Stimulated activated CD8-positive, alpha-beta memory T cell treated with anti-CD3 and anti-CD28 coated beads, Interleukin-12 subunit alpha, Interleukin-12 subunit beta, amount 100 ng/mL, for 4 hours (primary cell): ENCODE measurements around the gene RPP30.
"Not testable (repeated sequence)": the region's sequence is repeated elsewhere in the genome, so short reads cannot be mapped to it uniquely, and the experiment has no call there.

ENCODE experiments used
- DNase-seq: peaks from one replicate; pipeline ENCODE4 v3.0.0-alpha.2; 2020; ENCODE audit warnings: low read depth

RPP30 gene

DNA sequence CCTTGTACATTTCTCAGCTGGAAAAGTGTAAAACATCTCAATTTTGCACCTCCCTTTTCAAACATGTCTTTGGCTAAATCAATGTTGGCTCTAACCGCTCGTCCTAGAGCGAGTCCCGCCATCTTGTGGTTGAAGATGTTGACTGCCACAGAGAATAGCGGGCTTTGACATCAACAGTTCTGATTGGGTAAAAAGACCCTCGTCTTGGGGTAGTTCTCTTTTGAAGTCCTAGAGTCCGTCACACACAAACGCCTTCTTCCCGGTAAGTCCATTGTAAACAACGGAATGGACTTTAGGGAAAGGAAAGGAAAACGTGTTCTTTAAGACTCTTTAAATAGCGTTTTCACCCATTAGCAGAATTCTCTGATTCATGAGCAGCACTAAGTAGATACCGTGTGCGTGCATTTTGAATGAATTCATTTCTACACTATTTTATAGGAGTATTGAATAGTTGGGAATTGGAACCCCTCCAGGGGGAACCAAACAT, 452 bp upstream of the RPP30 start:
- DNase-seq: no peak

DNA sequence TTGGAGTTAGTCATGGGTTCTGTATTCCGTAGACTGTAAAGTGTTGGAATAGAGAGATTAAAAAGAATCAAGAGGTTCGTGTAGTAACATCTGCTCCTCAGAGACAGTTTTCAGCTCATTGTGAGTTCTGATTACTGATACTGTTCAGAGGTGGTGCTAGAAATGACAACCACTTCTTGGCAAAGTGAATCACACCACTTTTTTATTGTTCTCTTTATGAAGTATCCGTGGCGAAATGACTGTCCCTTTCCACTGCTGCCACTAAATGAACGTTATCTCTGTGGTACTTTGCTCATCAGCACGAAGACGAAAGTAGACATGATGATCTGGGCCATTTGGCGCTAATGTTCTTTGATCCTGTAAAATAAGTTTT, 860 bp downstream of the RPP30 start:
- DNase-seq: no peak

DNA sequence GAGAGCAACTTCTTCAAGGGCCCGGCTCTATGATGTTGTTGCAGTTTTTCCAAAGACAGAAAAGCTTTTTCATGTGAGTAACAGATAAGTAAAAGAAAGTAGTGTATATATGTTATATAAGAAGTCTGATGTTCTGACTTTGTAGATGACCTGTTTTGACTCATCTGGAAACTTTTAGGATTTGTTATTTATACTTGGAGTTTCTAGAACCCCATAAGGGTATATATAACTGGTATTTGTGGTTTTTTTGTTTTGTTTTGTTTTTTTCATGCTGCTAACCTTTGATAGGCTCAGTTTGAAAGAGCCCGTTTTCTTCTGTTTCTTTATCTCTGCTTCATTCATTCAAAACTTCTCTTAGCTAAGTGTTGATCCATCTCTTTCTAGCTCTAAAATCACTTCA, 7.3 kb downstream of the RPP30 start:
- no peak for DNase-seq

DNA sequence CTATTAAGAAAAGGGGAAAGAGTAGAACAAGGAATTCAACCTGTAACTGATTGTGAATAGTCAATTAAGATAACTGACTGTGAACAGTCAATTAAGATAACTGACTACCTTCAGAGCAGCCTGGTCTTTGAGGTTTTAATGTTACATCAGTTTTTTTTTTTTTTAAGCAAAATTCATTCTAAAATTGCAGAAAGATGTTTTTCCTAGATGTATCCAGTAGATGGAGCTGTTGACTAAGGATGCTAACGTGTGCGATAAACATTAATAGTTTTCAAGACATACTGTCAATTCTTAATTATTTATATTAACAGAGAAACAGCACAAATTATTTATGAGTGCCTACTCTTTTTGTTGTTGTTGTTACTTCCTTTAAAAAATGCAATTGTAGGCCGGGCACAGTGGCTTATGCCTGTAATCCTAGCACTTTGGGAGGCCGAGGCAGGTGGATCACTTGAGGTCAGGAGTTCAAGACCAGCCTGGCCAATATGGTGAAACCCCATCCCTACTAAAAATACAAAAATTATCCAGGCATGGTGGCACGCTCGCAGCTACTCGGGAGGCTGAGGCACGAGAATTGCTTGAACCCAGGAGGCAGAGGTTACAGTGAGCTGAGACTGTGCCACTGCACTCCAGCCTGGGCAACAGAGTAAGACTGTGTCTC, 8.4 kb downstream of the RPP30 start:
- not testable (repeated sequence) for DNase-seq

DNA sequence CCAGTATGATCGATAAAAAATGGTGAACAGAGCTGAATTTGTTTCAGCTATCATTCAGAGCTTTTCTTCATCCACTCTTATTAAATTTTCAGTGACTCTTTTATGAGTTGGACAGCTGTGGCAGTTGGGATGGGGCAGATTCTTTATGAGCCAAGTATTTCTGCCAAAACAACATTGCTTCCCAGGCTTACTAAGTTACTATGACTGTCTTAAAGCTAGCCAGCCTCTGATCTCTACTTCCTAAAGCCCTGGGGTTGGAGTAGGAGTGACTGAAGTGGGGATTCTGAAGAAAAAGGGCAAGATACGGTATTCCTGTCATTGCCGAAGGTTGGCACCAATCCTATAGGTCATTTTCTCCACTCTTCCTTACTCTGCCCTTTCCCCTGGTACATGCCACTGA, 12.7 kb downstream of the RPP30 start:
- DNase-seq: no peak

DNA sequence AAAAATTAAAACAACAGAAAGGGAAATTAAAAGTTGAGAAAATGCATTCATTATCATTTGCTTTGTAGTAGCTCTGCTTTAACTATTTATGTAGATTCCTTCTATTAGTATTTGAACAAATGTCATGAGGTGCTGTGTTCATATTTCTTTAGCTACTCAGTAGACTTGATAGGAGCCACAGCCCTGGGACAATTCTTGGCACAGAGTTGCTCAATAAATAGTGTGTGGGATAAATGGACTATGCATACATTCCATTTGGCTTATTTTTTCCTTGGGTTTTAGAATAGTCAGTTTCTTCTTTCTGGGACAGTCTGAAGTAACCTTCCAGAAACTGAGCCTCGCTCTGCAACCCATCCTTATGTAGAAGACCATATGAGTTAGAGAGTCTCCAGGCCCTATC, 13.4 kb downstream of the RPP30 start:
- no peak for DNase-seq

DNA sequence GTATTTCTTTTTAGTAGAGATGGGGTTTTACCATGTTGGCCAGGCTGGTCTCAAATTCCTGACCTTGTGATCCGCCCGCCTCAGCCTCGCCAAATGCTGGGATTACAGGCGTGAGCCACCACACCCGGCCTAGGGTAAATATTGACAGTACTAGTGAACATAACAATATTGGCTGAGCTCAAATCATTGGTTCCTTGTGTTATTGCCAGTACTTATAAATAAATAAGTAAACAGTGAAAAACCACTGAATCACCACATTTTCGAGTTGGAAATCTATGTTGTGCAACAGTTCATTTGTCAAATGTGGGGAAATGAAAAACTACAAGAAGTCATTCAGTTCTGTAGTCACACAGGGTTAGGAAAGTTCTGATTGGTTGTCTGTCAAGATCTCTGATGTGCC, 15.8 kb downstream of the RPP30 start:
- no peak for DNase-seq

DNA sequence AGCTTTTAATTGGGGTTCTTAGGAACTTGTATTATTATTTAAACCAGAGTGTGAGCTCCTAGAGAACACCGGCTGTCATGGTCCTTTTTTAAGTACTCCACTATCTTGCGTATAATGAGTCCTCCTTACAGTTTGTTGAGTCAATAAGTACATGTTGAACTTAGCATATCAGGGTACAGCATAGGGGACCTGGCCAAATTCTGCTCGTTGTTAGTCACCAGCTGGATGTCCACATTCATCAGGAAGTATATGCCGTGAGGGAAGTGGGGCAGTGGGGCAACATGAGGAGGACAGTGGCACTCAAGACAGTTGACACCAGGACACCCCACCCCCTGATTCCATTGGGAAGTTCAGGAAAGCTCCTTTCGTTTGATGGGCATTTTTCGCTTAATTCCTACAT, 16.6 kb downstream of the RPP30 start:
- no peak for DNase-seq

DNA sequence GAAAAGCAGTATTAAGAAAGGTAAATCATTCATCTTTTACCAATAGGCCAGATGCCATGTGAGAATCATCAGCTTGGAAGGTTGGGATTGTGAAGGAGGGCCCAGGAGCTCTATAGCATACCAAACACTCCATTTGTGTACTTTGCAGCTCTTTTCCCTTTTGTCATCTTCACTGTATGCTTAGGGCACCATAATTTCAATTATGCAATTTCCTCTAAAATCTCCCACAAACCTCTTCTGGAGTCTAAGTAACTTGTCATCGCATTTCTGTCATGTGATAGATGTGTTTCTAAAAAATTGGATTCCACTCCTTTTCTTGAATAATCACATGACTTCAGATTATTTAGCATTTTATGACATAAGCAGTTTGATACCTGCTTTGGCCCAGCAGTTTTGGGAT, 17.9 kb downstream of the RPP30 start:
- no peak for DNase-seq

DNA sequence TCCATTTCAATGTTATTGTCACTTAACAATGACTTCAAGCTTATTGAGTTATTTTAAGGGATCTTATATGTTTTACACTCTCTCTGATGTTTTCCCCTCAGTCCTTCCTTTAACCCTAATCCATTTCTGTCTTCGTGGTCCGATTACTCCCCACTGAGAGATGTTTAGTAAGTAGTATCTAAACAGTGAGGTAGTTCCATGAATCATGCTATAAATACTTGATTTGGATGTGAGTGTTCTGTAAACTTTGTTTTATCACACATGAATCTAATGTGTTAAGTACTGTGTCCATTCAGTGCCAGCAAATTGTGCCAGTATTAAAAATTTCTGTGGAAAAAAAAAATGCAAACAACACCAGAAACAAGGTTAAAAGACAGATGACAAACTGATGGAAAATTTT, 18.6 kb downstream of the RPP30 start:
- no peak for DNase-seq

DNA sequence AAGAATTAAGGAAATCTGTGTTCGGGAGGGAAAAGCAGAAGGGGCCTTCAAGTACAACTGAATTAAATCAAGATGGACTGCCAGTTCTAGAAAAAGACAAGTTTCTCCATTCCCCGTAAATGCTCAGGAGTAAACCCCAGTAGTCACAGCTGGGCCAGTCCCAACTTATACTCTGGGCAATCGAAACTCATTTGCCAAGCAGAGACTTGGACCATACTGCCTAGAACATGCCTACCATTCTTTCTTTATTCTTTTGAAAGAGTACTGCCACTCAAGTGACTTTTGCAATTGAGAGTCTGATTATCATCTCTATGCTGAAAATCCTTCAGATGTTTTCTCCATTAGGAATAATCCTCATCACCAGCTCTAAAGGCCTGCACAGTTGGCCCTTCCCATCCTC, 21.4 kb downstream of the RPP30 start:
- DNase-seq: no peak

DNA sequence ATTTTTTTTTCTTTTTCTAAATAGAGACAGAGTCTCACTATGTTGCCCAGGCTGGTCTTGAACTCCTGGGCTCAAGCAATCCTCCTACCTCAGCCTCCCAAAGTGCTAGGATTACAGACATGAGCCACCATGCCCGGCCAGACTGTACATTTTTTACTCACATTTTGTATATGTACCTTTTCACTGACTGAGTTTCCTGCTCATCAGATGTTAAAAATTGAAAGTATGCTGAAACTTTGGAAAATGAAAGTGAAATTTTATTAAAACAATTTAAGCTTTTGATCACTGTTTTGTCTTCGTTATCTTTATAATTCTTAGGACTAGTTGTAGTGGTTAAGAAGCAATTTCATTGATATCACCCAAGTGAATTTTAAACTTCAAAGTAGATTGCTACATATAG, 25.1 kb downstream of the RPP30 start:
- not testable (repeated sequence) for DNase-seq

DNA sequence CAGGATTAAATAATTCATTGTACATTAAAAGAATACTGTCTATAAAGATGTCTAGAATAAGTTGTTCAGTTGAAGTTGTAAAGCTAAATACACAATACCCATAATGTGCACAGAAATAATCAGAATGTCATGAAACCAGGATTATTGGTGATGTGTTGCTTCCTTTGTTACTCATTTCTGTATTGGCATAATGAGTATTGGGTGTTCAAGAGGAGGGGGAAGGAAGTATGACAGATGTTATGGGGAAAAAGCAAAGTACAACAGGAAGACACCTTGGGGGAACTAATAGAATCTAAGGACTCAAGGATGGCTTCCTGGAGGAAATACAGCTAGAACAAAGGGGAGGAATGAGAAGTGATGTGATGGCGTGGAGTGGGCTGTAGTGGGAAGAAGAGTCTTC, 34.2 kb downstream of the RPP30 start:
- DNase-seq: no peak

DNA sequence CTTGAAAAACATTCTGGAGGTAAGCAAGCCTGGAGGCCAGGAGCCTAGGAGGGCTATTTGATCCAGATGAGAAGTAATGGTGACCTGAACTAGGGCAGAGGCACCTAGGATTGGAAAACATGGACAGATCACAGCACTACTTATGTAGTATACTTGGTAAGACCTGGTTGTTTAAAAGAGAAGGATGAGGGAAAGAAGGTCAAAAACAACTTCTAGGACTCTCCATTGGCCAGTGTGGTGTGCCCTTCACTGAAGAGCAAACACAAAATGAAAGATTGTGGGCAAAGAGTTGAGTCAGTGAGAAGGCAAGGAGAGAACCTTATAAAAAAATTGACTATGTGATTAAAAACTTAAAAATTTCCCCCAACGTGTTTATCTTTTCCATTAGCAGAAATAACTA, 34.8 kb downstream of the RPP30 start:
- no peak for DNase-seq

DNA sequence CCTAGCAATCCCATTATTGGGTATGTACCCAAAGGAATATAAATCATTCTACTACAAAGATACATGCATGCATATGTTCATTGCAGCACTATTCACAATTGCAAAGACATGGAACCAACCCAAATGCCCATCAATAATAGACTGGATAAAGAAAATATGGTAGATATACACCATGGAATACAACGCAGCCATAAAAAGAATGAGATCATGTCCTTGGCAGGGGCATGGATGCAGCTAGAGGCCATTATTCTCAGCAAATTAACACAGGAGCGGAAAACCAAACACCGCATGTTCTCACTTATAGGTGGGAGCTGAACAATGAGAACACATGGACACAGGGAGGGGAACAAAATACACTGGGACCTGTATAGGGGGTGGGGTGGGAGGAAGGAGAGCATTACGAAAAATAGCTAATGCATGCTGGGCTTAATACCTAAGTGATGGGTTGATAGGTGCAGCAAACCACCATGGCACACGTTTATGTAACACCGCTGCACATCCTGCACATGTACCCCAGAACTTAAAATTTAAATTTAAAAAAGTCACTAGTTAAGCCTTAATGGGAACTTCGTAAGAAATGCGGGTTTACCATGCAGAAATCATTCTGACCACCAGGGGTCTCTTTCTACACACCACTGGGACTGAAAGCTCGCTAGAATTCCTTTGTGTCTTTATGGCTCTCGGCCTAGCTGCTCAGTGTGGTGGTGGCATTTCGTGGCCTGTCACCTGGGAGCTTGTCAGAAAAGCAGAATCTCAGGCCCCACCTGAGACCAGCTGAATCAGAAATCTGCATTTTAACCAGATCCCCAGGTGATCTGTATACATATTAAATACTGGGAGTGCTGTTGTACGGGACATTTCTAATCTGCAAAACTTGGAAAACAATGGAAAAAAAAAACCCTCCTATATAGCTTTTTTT, 39.6 kb downstream of the RPP30 start:
- DNase-seq: no peak

DNA sequence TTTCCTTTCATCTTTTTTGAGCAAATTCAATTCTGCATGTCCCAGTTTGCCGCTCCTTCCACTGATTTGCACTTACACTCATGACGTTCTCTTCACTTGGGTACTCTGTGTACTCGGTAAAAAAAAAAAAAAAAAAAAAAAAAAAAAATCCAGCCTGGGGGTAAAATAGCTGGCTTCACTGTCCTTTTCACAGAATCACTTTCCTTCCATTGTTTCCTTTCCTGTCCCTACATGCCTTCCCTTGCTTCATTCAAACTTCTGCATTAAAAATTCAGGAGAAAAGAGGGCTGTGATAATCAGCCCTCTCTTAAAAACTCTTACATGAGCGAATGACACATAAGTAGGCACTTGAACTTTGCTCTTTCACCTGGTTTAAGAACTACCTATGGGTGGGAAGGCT, 40.4 kb downstream of the RPP30 start:
- DNase-seq: no peak

DNA sequence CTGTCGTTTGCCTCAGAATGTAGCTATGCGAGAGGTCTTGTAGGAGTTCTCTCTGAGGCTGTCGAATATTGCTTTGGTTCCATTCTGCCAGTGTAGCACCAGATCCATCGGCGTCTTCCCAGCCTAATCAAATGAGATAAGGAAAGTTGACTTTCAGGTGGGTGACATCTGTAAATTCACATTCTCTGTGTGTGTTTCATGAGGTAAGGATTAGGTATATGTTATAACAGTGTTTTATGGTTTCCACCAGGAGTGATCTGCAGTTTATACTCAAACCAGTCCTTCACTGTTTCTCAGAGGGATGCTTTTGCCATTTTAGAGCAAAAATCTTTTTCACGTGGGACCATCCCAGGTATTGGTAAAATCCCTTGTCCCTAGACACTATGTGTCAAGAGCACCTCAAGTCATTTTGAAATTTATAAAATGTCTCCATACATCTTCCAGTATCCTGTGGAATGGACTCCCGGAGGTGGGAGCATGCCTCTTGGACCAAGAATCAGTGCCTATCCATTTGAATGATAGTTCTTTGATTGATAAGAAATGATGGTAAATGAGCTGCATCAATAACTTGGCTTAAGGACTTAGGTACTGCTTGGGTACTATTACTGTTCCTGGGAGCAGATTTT, 41.2 kb downstream of the RPP30 start:
- DNase-seq: no peak

DNA sequence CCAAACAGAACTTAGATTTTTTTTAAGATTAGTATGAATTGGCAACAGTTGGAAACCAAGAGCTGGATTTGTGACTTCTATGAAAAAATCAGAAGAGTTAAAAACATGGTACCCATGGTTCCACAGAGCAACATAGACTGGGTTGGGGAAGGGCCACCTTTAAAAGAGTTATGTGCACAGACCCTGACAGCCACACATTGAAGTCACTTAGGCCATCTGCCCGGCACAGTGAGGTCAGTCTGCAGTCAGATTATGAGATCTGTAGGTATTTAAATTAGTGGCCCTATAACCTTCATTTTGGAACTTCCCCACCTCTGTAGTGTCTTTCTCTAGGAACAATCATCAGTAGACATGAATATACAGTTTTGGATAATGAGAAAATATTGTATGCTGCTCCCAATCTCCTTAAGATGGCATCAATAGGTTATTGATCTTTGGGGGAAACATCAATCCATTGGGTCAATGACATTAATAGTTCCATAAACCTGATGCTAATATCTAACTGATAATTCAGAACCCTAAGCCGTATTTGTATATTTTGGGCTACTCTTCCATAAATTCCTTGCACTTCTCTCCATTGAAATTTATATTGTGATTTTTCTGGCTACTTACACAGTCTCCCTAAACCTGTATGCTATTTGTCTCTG, 42.1 kb downstream of the RPP30 start:
- no peak for DNase-seq

DNA sequence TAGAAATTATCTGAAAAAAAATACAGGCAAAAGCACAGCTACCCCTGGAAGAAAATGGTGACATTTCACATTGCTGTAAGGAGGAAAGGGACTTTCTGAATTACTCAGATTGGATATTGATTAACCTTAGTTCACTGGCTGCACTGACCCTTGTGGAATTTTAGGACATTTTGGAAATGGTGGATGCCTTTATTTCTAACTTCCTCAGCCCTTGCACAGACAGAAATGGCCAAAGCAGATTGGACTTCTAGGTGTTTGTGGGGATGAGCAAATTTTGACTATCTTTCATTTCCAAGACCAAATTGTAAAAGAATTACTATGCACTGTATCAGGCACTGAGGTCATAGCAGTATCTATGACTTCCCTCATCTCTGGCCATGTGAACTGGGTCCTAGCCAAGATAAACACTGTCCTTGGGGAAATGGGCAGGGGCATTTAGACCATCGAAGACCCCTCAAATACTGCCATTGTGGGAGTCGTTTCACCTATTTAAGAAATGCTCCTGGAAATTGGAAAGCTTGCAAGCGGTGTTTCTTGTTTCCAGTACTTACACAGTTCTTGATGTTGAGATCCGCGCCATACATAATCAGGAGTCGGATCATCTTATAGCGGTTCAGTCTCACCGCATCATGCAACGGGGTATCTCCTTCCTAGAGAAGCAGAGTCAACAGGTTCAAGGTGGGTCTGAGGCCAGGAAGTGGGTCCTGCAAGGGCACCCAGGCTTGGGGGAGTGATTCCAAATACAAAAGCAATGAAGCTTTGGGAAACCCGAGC, 43.4 kb downstream of the RPP30 start:
- no peak for DNase-seq

DNA sequence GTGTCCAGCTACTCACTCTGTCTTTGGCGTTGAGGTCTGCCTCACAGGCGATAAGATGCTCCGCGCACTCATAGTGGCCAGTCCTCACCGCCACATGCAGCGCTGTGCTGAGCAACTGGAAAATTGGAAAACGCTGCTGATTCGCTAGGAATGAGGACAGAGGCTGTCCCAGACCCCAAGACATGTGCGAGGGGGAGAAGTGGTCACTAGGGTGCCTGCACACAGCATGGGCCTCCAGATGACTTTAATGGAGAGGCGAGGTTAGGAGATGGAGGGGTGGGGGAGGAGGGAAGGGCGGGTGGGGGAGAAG, 43.9 kb downstream of the RPP30 start:
- no peak for DNase-seq

DNA sequence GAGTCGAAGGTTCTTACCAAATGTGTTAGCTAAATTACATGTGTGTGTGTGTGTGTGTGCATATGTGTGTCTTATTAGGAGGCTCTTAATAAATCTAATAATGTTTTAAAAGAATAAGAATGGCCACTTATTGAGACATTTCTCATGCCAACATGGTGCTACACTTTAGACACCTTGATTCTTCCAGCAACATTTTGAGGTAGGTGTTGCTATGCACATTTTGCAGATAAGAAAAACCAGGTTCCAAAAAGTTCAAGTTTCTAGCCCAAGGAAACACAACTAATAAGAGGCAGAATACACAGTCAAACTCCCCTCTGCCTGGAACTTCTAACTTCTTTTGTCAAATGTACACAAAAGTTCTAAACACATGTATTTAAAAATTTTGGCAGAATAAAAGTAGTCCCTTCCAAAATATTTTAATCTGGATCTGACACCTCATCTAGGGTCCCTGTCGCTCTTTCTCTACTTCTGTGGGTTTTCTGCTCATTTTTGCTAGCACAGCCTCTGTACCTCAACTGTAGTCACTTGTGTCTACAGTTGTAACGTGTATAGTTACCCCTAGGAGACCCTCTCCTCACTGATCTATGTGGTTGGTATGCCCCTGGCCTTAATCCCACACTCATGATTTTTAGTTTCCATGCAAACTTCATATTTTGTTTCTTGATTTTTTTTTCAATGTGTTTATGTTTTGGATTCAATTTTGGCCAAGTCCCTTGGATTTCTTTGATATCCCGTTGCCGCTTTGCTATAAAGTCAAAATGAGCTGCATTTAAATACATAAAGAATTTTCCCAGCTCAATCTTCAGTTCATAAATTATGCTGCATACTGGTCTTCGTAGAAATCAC, 44.8 kb downstream of the RPP30 start:
- DNase-seq: no peak
